Measurements from ENCODE around the gene AFTPH.

Gene AFTPH

DNA sequence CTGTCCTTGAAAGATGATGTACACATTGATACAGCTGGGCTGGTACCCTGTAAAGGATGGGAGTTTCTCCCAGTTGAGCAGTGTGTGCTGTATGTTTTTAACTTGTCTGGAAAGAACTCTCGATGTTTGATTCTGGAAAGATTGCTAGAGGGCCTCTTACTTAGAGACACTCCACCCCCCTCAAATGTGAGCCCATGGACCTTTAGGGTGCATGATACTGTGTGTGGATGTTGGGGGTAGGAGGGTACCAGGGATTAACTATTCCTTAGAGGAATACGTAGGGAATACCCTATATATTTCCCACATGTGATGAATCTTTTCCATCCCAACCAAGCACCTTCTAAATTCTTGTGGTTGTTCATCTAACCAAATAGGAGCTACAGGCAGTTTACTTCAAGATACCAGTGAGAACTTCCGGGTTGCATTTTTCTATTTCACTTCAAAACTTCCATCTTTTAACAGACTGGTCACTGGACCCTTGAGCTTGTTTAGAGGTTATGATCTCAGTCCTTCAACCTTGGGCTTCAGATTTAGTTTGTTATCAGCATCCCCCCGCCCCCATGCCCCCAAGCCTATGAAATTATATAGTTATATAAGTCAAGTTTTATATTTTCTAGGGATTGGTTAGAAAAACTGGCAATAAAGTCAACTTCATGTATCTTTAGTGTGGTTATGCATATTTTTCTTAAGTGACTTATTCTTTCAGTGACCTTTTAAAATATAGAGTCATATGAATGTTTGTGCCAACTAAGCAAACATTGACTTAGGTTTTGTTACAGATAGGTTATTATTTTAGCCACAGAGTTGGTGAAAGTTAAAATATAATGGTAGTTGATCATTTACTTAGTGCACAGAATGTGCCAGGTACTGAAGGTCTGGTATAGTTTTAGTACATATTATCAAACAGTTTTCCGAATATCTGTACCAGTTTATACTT, 18.2 kb downstream of the AFTPH start:
- DNase-seq: no peak

DNA sequence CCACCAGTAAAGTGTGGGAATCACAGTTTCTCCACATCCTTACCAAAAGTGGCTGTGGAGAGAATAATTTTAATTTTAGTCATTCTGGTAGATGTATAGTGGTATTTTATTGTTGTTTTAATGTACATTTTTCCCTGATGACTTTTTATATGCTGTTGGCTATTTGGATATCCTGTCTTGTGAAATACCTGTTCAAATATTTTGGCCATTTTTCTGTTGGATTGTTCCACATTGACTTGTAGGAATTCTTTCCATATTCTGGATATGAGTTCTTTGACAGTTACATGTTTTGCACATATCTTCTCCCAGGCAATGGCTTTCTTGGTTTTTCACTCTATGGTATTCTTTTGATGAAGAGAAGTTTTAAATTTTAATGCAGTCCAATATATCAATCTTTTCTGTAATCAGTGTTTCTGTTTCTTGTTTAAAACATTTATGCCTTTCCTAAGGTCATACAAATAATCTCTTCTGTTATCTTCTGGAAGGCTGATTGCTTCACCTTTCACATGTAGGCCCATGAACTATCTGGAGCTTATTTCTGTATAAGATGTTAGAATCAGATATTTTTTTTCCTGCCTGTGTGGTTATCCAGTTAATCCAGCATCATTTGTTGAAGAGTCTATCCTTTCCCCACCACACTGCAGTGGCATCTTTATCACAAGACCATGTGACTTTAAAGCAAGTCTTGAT, 19.0 kb downstream of the AFTPH start:
- DNase-seq: no peak

DNA sequence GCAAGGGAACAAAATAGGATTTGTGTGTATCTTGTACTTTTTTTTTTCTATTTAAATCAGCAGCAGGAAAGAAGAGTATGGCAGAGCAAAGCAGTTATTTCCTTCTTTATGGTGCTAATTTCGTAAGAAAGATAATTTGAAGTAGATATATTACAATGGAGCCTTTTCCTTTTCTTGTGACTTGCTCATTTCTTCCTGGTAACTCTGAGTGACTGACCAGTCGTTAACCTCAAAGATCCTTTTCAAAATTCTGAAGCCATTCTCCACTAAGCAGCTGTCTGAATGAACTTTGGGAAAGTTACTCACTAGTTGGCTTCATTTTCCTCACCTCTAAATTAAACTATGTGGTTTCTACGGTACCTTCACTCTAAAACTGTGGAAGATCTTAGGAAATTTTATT, 24.6 kb downstream of the AFTPH start:
- DNase-seq: no peak

DNA sequence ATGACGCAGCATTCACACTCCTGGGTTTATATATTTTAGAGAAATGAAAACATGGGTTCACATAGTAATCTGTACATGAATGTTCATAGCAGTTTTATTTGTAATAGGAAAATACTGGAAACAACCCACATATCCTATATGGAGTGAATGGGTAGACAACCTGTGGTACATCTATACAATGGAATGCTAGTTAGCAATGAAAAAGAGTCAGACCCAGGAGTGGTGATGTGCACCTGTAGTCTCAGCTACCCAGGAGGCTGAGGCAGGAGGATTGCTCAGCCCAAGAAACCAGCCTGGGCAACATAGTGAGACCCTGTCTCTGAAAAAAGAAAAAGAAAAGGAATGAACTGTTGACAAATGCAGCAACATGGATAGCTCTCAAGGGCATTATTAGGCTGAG, 25.9 kb downstream of the AFTPH start:
- DNase-seq: no peak

DNA sequence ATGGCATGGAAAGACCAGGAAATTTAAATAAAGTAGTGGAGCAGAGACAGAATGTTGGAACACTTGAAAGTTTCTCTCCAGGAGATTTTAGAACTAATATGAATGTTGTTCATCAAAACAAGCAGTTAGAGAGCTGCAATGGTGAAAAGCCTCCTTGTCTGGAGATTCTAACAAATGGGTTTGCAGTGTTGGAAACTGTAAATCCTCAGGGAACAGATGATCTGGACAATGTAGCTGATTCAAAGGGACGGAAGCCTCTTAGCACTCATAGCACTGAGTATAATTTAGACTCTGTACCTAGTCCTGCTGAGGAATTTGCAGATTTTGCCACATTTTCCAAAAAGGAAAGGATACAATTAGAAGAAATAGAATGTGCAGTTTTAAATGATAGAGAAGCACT, 27.7 kb downstream of the AFTPH start:
- DNase-seq: no peak

DNA sequence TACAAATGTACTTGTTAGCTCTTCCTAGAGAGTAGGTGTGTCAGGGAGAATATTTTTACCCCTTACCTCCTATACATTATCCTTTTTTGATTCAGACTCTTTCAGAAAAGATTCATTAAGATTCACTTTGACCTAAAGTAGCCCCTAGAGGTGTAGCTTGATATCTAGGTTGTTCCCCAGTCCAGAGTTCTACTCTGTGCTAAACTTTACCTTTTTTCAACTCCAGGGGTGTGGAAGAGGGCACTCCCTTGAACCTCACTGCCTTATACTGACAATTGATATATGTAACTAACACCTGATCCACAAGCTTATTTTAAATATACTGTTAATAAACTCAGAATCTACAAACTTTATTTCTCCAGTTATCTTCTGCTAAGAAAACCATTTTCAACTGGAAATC, 30.0 kb downstream of the AFTPH start:
- no peak for DNase-seq

DNA sequence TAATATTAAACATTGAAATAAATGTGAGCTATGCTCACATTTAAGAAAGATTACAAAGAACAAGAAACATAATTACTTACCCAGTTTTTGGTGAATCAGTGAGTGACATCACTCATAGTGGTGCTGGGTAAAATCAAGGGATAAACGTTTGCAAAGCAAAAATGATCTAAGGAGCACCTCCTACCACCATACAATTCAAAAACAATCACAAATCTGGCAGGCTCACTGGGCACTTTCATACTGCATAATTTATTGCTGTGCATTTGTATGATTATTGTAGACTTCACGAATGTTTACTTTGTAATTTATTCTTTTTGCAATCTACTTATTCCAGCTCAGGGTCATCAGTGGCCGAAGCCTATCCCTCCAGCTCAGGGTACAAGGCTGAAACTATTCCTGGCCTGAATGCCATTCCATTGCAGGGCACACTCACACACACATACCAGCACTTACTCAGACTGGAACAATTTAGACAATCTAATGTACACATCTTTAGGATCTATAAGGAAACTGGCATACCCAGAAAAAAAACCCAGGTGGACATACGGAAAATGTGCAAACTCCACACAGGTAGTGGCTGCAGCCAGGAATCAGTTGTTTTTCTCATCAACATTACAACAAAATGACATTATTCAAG, 34.4 kb downstream of the AFTPH start:
- DNase-seq: peak in 1 of 2 experiments; percentile 21

DNA sequence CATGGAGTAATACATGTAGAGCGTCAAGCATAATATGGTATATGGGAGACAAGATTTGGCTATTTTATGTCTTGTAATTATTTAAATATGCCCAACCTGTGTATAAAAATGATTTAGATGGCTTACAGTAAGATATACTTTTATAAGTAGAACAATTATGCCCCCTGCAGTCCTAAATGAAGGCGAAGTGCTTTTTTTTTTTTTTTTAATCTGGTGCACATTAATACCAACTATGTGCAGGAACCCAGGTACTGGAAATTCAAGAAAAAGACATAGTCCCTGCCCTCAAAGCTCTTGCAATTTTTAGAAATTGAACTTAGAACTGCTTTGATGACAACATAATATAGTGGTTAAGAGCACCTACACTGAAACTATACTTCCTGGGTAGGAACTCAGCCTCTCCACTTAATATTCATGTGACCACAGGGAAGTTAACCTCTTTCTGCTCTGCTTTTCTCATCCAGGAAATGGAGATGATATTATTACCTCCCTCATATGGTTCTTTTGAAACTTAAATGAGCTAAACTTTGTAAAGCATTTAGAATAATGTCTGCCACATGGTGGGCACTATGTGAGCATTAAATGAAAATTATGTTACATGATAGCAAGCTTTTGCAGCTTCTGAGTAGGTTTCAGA, 38.1 kb downstream of the AFTPH start:
- peak; percentile 27 to 28 for DNase-seq

DNA sequence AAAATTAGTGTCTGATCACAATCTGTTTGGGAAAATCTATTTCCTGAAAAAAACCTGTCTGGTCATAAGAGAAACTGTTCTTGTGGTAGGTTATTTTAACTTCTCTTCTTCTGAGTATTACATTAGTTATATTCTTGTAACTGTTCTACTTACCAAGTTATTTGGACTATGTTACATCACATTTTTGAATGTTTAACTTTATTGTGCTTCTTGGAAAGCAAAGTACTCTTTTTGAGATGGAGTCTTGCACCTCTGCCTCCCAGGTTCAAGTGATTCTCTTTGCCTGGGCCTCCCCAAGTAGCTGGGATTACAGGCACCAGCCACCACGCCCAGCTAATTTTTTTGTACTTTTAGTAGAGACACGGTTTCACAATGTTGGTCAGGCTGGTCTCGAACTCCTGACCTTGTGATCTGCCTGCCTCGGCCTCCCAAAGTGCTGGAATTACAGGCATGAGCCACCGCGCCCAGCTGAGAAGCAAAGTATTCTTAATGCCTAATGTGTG, 39.4 kb downstream of the AFTPH start:
- no peak for DNase-seq

DNA sequence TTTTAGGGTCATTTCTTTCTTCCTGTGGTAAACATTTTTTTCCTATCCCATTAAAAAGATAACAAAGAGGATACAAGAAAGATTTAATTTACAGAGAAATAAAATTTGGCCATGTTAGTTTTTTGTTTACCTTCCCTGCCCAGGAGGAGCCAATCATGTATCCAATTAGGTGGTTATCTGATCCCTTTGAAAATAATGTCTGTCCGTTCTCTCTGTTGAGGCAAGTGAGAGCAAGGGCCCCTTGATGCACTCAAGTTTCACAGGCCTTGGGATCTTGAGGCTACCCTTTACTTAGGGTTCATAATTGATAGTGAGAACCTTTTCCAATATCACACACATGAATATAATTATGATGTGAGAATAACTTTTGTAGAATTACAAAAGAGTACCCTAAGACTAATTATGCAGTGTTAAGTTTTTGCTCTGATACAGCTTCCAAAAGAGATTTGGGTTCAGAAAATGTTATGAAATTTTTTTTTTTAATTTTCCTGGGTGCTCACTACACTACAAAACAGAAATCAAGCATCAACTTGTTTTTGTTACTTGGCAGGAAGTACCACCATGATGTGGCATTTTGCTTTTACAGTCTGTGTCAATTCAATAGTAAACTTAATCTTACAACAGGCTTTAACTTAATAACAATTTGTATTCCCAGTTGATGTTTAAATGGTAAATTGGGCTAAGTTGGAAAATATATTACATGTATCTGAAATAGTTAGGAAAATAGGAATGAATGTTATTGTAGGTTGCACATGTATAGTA, 42.0 kb downstream of the AFTPH start:
- peak in 1 of 2 experiments; percentile 41 for DNase-seq

DNA sequence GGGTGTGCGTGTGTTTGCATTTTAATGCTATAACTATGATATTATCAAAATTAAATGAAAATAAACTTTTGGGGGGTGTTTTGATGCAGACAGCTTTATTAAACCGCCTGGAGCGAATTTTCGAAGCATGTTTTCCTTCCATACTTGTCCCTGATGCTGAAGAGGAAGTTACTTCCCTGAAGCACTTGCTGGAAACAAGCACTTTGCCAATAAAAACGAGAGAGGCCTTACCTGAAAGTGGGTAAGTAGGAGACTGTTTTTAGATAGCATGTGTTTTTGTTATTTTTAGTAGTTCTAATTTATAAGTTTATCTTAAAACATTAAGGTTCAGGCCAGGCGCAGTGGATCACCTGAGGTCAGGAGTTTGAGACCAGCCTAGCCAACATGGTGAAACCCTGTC, 43.3 kb downstream of the AFTPH start:
- DNase-seq: no peak

DNA sequence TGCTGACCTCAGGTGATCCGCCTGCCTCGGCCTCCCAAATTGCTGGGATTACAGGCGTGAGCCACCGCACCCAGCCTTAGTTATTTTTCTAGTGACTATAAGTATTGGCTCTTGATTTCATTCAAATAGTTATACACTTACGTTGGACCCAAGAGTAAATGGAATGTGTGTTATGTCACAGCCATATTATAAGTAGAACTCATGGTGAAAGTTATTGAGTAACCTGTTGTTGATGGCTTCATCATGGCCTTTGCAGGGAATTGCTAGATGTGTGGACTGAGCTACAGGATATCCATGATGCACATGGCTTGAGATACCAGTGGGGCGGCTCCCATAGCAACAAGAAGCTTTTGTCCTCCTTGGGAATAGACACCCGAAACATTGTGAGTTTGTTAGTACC, 44.7 kb downstream of the AFTPH start:
- no peak for DNase-seq

DNA sequence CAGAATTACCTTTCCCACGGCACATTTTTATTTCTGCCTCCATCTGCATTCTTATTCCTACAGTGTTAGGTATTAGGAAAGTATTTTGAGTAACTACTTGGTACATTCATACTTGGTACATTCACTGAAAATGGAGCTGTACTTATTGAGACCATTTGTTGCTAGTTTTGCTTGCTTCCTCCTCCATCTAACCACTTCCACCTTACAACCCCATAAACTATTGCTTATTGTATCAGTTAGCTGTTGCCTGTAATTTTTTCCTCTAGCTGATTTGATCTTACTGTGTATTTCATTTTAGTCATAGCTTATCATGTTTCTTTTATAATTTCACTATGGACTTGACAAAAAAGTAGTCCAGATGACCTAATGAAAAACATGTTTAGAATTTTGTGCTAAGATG, 50.7 kb downstream of the AFTPH start:
- DNase-seq: no peak

DNA sequence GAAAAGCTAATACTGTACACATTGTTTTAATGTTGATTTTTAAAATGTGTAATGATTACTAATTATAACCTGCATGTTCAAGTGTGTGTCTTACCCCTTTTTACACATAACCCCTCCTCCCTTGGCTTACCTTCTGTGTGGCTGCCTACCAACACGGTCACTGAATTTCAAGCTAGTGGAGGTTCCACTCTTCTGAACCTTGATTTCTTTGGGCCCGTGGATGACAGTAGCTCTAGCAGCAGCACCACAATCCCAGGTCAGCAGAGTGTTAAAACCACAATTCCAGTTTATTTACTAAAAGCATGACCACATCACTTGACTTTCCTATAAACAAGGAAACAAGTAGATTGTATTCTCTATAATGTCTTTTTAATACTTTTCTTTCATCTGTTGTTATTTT, 56.9 kb downstream of the AFTPH start:
- peak in 1 of 2 experiments; percentile 32 for DNase-seq

DNA sequence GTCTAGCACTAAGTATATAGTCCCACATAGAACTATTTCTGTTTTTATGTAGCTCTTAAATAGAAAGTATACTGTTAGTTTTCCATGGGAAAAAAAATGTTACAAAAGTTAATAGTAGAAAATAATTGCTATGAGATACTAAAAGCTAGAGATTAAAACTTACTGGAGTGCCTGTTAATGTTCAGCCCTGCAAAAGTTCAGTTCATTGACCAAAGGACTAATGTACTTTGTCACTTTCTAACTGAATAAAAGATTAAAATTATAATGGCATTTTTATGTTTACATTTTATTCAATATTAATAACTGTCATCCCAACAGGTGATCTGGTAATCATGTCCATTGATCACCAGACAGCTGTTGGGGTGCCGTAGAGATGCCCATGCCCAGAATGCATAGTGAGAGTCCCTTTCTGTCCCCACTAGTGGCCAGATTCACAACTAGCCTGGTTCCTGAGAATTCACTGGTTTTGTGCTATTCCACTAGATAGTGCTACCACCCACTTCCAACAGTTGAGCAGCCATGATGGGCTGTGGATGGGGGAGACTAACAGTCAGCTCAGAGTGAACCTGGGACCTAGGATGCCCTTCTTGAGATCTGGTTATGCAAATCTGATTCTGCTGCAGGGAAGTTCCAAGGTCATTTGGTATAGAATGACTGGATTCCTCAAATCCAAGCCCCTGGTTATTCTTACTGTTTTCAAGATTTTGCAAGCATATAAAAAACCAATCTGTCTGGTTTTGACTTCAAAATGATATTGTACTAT, 57.8 kb downstream of the AFTPH start:
- DNase-seq: peak in 1 of 2 experiments; percentile 44

DNA sequence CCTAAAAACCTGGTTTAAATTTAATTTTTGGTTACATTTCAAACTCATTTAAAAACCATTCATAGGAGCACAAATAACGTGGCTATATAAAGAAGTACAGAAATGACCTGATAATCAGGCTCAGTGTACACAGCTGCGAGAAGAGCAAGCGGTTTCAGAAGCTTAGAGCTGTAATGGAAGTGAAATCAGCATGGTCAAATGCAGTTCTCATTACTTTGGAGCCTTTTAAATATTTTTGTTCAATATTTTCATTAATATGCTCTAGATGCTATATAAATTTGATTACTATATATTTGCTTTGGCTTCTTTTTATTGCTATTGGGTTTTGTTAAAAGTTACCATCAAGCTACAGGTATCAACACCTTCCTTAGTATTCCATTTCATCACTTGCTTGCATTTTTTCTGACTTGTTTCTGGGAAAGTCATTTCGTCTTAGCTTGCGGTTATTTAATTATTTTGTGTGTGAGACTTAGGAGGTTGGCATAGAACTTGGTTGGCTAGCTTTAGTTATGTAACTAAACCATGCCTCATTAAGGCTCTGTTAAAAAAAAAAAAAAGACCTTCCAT, 58.7 kb downstream of the AFTPH start:
- peak; percentile 53 to 87 for DNase-seq

DNA sequence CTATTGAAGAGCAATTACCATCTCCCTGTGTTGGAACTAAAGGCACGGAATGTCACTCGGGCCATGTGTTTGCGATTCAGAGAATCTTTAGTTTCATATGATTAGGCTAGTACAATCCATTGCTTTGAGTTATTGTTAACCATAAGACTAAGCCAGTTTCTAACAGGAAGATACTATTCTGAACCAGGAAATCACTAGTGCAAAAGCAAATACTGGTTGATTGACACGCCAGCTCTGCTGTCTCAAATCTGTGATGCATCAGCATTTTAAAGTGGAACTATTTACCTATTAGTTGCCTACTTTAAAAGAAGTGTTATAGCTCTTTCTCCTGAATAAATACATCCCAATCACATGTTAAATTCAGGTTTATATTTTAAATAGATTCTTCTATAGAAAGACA, 61.9 kb downstream of the AFTPH start:
- no peak for DNase-seq

DNA sequence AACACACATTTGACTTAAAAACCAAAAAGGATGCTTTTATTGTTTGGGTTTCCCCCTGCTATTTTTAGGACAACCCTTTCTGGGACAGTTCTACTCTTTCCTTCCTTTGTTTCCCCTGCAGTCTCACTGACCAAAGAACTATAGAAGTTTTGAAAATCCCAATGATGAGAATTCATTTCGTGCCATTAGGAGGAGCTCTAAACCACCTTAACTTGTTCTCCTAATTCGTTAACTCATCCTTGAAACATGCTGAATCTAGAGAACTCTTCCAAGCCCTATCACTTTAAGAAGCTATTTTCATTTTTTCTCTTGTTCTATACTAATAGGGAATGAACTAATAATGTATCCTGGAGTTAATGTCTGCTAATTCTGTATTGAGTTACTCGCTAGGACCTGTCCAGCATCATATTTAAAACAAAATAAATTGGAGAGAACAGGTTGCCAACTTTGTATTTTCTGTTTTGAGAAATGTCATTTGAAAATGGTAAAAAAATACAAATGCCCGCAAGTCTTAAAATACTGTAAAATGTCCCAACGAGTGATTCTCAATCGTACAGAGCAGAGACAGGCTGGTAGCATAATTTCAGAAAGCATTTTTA, 62.9 kb downstream of the AFTPH start:
- DNase-seq: peak; percentile 23 to 56

DNA sequence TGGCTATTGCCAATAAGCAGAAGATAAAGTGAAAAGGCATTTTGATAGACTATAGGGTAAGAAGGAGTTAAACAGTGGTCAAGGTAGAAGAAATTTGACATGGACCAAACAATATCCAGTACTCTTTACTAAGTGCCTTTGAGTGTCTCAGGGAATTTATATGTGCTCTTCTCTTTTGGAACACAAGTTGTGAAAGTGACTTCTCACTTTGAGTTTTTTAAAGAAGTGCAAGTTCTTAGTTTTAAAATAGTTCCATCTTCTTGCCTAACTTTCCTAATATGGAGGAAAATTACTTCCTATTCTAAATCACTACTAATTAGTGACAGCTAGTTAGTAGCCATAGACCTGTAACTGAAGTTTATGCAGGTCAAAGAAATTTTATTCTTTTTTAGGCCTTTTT, 63.4 kb downstream of the AFTPH start:
- no peak for DNase-seq

DNA sequence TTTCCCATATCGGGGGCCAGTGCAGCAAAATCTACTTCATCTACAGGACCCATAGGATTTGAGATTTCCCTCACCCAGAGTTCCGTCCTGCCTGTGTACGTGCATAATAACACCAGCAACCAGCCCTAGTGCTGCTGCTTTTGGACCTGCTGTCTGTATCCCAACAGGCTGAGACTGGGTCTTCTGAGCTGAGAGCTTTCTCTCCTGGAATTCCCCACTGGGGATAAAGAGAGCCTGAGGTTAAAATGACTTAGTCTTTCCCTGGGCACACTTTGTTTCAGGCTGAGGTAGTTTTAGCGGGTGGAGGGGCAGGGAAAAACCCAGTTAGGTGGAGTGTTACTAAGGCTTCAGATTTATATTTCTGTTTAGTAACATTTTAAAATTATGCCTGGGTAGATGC, 67.1 kb downstream of the AFTPH start:
- no peak for DNase-seq

Data from NCI-H2081 (cell line).